Measurements from ENCODE around the gene KBTBD8. TPM values are rescaled to one million over a fixed set of nuclear protein-coding genes. Genes with fewer than 3 reads are reported as not detected.

KBTBD8 gene
- total and polyA plus RNA-seq, 2 donors (not counting 1 experiment from before 2014, with no cell fraction given): 1.1 to 2.3 TPM

- TF ChIP-seq EZH2 (IDR thresholded peaks at IDR 0.05; ENCODE audit: low read length, missing control alignments) (no peak), CTCF (conservative IDR thresholded peaks at IDR 0.05 in 1 of 2, IDR thresholded peaks at IDR 0.05 in 1 of 2; ENCODE audit: low read depth in 1 of 2, low read length in 2 of 2) (no peak)
- no peak overlapping the region for H3K27ac ChIP-seq (ENCODE audit: insufficient read depth, low read length)
- no peak overlapping the region for H3K4me3 ChIP-seq (replicated peaks in 1 of 4; ENCODE audit: control extremely low read depth in 1 of 4, insufficient read depth in 1 of 4, low read depth in 3 of 4, low read length in 4 of 4)
- H3K9me3 ChIP-seq (ENCODE audit: control insufficient read depth, insufficient read depth, low read depth, low read length): no peaks in the 10 kb centered on the region
- no peaks in the 10 kb centered on the region for H3K36me3 ChIP-seq (ENCODE audit: control insufficient read depth, insufficient read depth, low read length)
- H2AFZ ChIP-seq (ENCODE audit: low read length): no peak overlapping the region
- H4K20me1 ChIP-seq (ENCODE audit: control insufficient read depth, extremely low read depth, insufficient read depth, low read length): no peaks in the 10 kb centered on the region
- H3K4me2 ChIP-seq (ENCODE audit: extremely low read depth, insufficient read depth, low read length): no peak overlapping the region
- H3K27me3 ChIP-seq (ENCODE audit: control insufficient read depth, insufficient read depth, low read length): no peaks in the 10 kb centered on the region
- H3K79me2 ChIP-seq (ENCODE audit: control insufficient read depth, insufficient read depth, low read length): no peaks in the 10 kb centered on the region
- no peak for DNase-seq (ENCODE audit: low read depth in 2 of 2)
- H3K4me1 ChIP-seq (ENCODE audit: control insufficient read depth, extremely low read depth, insufficient read depth, low read length): no peaks in the 10 kb centered on the region
- H3K9ac ChIP-seq (ENCODE audit: insufficient read depth, low read length): no peak overlapping the region
These were observed 15.0 kb upstream of the KBTBD8 start for GRCh38 chr3:66983101-66983500.

- DNase-seq (ENCODE audit: low read depth in 2 of 2): no peak
- H3K4me1 ChIP-seq (ENCODE audit: control insufficient read depth, extremely low read depth, insufficient read depth, low read length): no peaks in the 10 kb centered on the region
- H3K27me3 ChIP-seq (ENCODE audit: control insufficient read depth, insufficient read depth, low read length): no peaks in the 10 kb centered on the region
These were observed 12.7 kb upstream of the KBTBD8 start for GRCh38 chr3:66985336-66985920.

GRCh38 chr3:66986406-66986805 is 11.7 kb upstream of the KBTBD8 start:
- TF ChIP-seq EZH2 (IDR thresholded peaks at IDR 0.05; ENCODE audit: low read length, missing control alignments): no peak
- TF ChIP-seq CTCF (conservative IDR thresholded peaks at IDR 0.05 in 1 of 2, IDR thresholded peaks at IDR 0.05 in 1 of 2; ENCODE audit: low read depth in 1 of 2, low read length in 2 of 2): no peak
- H2AFZ ChIP-seq (ENCODE audit: low read length): no peak overlapping the region
- H3K36me3 ChIP-seq (ENCODE audit: control insufficient read depth, insufficient read depth, low read length): no peaks in the 10 kb centered on the region
- H3K9me3 ChIP-seq (ENCODE audit: control insufficient read depth, insufficient read depth, low read depth, low read length): no peaks in the 10 kb centered on the region
- no peak overlapping the region for H3K4me3 ChIP-seq (replicated peaks in 1 of 4; ENCODE audit: control extremely low read depth in 1 of 4, insufficient read depth in 1 of 4, low read depth in 3 of 4, low read length in 4 of 4)
- H3K27ac ChIP-seq (ENCODE audit: insufficient read depth, low read length): no peak overlapping the region
- H3K79me2 ChIP-seq (ENCODE audit: control insufficient read depth, insufficient read depth, low read length): no peaks in the 10 kb centered on the region
- H3K4me1 ChIP-seq (ENCODE audit: control insufficient read depth, extremely low read depth, insufficient read depth, low read length): peaks cover 5% of the 10 kb centered on the region
- DNase-seq (ENCODE audit: low read depth in 2 of 2): no peak
- H3K27me3 ChIP-seq (ENCODE audit: control insufficient read depth, insufficient read depth, low read length): no peaks in the 10 kb centered on the region
- H3K9ac ChIP-seq (ENCODE audit: insufficient read depth, low read length): no peak overlapping the region
- no peaks in the 10 kb centered on the region for H4K20me1 ChIP-seq (ENCODE audit: control insufficient read depth, extremely low read depth, insufficient read depth, low read length)
- no peak overlapping the region for H3K4me2 ChIP-seq (ENCODE audit: extremely low read depth, insufficient read depth, low read length)

More at GRCh38 chr3:66985336-66985920, 12.7 kb upstream of the KBTBD8 start:
- no peak overlapping the region for H3K4me2 ChIP-seq (ENCODE audit: extremely low read depth, insufficient read depth, low read length)
- no peak overlapping the region for H3K4me3 ChIP-seq (replicated peaks in 1 of 4; ENCODE audit: control extremely low read depth in 1 of 4, insufficient read depth in 1 of 4, low read depth in 3 of 4, low read length in 4 of 4)
- no peak overlapping the region for H2AFZ ChIP-seq (ENCODE audit: low read length)
- H3K27ac ChIP-seq (ENCODE audit: insufficient read depth, low read length): no peak overlapping the region
- TF ChIP-seq EZH2 (IDR thresholded peaks at IDR 0.05; ENCODE audit: low read length, missing control alignments) (no peak), CTCF (conservative IDR thresholded peaks at IDR 0.05 in 1 of 2, IDR thresholded peaks at IDR 0.05 in 1 of 2; ENCODE audit: low read depth in 1 of 2, low read length in 2 of 2) (no peak)
- H3K79me2 ChIP-seq (ENCODE audit: control insufficient read depth, insufficient read depth, low read length): no peaks in the 10 kb centered on the region
- no peaks in the 10 kb centered on the region for H3K9me3 ChIP-seq (ENCODE audit: control insufficient read depth, insufficient read depth, low read depth, low read length)
- H3K36me3 ChIP-seq (ENCODE audit: control insufficient read depth, insufficient read depth, low read length): no peaks in the 10 kb centered on the region
- no peaks in the 10 kb centered on the region for H4K20me1 ChIP-seq (ENCODE audit: control insufficient read depth, extremely low read depth, insufficient read depth, low read length)
- no peak overlapping the region for H3K9ac ChIP-seq (ENCODE audit: insufficient read depth, low read length)

Measured in fibroblast of lung (primary cell).